Left ventricle myocardium inferior (tissue), 1 donor: ENCODE measurements around the gene CFAP97. TPM values are rescaled to one million over a fixed set of nuclear protein-coding genes. Genes with fewer than 3 reads are reported as not detected.
A peak's percentile ranks its signal among the peaks of the same experiment; 100 is the strongest.

Source experiments
- DNase-seq: peaks from one replicate; pipeline ENCODE4 v3.0.0-alpha.2; 2020
- H3K27ac ChIP-seq: fragments of 200-600 bp; replicated peaks from 2 replicates; pipeline ENCODE4 v1.8.0; 2021
- H3K27me3 ChIP-seq: fragments of 200-600 bp; 2 replicates; pipeline ENCODE4 v1.8.0; 2021; ENCODE audit warnings: low read depth
- H3K36me3 ChIP-seq: fragments of 200-600 bp; 2 replicates; pipeline ENCODE4 v1.8.0; 2021
- H3K4me1 ChIP-seq: fragments of 200-600 bp; 2 replicates; pipeline ENCODE4 v1.8.0; 2021
- H3K4me3 ChIP-seq: fragments of 200-600 bp; 2 replicates; pipeline ENCODE4 v1.8.0; 2021; ENCODE audit warnings: mild to moderate bottlenecking, moderate library complexity
- H3K9me3 ChIP-seq: fragments of 200-600 bp; replicated peaks from 2 replicates; pipeline ENCODE4 v1.8.0; 2021
- CTCF ChIP-seq: fragments of 200-600 bp; IDR thresholded peaks from 2 replicates; pipeline ENCODE4 v1.8.0; 2021; ENCODE audit warnings: antibody characterized with exemption, mild to moderate bottlenecking, borderline replicate concordance
- intact Hi-C: fragments of 100-400 bp; cut with micrococcal nuclease; formaldehyde crosslinking; loops from one replicate; pipeline ENCODE4 v1.11.0; 2022
- total RNA-seq: library from RNA; stranded (reverse); fragmentation: NEBNext Ultra II Directional; extraction: Animal tissue kit (Norgen Biotek cat#: 25700); gene quantifications from one replicate; pipeline ENCODE4 v1.2.1, GENCODE V29; 2021
- donor health status: DM: no; HTN: yes; CAD: no; lungs with severe emphysema.

CFAP97 gene
- total RNA-seq, 1 donor from 2014 or later = 11.7 TPM

DNA sequence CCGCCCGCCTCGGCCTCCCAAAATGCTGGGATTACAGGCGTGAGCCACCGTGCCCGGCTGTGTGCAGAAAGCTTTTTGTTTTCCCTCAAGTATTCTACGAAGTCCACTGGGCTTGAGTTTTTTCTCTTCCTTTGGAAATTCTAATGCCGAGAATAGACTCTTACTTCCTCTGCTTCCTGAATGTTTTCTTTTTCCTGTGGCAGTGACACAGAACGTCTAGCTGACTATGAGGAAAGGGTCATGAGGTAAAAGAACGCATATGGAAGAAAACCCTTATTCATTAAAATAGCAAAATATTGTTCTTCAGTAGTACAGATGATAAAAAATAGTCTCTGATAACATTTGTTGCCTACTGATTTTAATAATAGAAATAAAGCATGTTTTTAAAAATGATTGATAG is 65.6 kb downstream of the CFAP97 start:
- no peak for DNase-seq
- no peaks in the 10 kb centered on the region for H3K27me3 ChIP-seq
- H3K4me1 ChIP-seq = peaks cover 54% of the 10 kb centered on the region
- no peaks in the 10 kb centered on the region for H3K36me3 ChIP-seq
- no peak for TF ChIP-seq CTCF
- no peaks in the 10 kb centered on the region for H3K9me3 ChIP-seq
- intact Hi-C loops = no loop called here
- peak overlapping the region; percentile 55 for H3K4me3 ChIP-seq
- peak overlapping the region; percentile 95 for H3K27ac ChIP-seq

- intact Hi-C loops = no loop called here
- TF ChIP-seq CTCF = no peak
- peak overlapping the region; percentile 95 for H3K27ac ChIP-seq
Observed at GRCh38 chr4:185137233-185137925, 66.4 kb downstream of the CFAP97 start.

DNA sequence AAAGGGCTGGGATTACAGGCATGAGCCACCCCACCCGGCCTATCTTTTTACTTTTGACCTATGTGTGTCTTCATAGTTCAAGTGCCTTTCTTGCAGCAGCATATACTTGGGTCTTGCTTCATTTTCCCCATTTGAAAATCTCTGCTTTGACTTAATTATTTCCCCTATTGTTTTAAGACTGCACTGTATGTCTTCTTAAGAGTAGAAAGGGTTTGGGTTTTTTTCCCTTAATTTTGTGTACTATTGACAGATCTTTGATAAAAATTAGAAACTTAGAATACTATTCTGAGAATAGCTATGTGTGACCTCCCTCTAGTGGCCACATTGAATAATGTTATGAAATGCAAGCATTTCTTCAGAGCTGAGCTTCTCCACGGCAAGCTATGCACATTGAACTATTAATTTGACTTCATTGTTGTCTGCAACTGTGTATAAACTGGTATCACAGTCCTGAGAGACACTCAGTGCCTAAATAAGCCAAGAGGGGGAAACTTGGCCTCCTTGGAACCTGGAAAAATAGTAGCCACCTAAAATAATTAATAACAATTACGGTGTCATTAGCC is 69.4 kb downstream of the CFAP97 start:
- Histone ChIP-seq H3K36me3 (no peaks in the 10 kb centered on the region), H3K4me3 (no peak overlapping the region), H3K27me3 (no peaks in the 10 kb centered on the region), H3K9me3 (no peaks in the 10 kb centered on the region), H3K27ac (peak overlapping the region; percentile 31), H3K4me1 (peaks cover 27% of the 10 kb centered on the region)
- intact Hi-C loops = loop anchor here (5.0 kb wide), 1 partner anchor 92 kb away; no protein-coding TSS in a partner anchor
- peak; percentile 80 for TF ChIP-seq CTCF
- DNase-seq = no peak

More at GRCh38 chr4:185137233-185137925, 66.4 kb downstream of the CFAP97 start:
- Histone ChIP-seq H3K9me3 (no peaks in the 10 kb centered on the region), H3K27me3 (no peaks in the 10 kb centered on the region), H3K36me3 (no peaks in the 10 kb centered on the region), H3K4me3 (peak overlapping the region; percentile 55), H3K4me1 (peaks cover 49% of the 10 kb centered on the region)
- DNase-seq = no peak

- Histone ChIP-seq H3K9me3 (no peaks in the 10 kb centered on the region), H3K27ac (peak overlapping the region; percentile 94), H3K27me3 (peaks cover 4% of the 10 kb centered on the region), H3K4me1 (peaks cover 26% of the 10 kb centered on the region), H3K4me3 (peak overlapping the region; percentile 80), H3K36me3 (no peaks in the 10 kb centered on the region)
- intact Hi-C loops = no loop called here
- peak; percentile 46 for TF ChIP-seq CTCF
- peak; percentile 26 for DNase-seq
Observed at GRCh38 chr4:185128272-185129119, 75.3 kb downstream of the CFAP97 start.
